Stimulated activated CD8-positive, alpha-beta memory T cell treated with anti-CD3 and anti-CD28 coated beads, Interleukin-15, amount 100 ng/mL, for 24 hours (primary cell): ENCODE measurements around the gene KLHDC9.
A peak's percentile ranks its signal among the peaks of the same experiment; 100 is the strongest.
"Not testable (repeated sequence)": the region's sequence is repeated elsewhere in the genome, so short reads cannot be mapped to it uniquely, and the experiment has no call there.

Experiments
- DNase-seq: peaks from one replicate; pipeline ENCODE4 v3.0.0-alpha.2; 2020; ENCODE audit warnings: low read depth

KLHDC9 gene

DNA sequence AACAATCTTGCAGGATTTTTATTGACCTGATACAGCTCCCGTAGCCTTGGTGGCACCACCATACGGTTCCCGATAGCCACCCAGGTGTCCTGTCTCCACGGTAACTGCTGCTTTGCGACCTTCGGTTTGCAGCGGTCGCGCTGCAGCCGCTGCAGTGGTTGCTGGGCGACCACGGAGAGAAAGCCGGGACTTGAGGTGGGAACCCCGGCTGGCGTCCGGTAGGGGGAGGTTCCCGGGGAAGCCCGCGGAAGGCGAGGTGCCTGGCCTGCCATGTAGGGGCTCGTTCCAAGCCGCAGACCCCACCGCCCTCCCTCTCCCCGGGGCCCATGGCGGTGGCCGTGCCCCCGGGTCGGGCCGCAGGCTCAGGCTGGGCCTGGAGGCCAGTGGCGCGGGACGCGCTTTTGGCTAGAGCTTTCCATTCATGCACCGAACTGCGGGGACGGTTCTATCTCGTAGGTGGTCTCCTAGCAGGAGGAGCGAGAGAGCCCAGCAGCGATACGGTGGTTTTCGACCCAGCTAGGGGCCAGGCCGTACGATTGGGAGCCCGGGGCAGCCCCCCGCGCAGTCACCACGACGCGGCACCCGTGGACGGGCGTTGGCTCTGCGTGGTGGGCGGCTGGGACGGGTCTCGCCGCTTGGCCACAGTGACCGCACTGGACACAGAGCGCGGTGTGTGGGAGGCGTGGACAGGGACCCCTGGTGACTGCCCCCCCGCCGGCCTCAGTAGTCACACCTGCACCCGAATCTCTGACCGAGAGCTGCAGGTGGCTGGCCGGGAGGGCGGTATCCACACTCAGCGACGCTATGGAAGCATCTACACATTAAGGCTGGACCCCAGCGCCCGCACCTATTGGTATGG is at the start of gene KLHDC9:
Gene KLHDC9 (plus strand): TSS at position 152 of the 859 bp plus-strand sequence. CDS start 175 bp downstream, at position 327.
- DNase-seq, result no peak

GRCh38 chr1:161048949-161049722 is 49.0 kb upstream of the KLHDC9 start:
- no peak for DNase-seq

DNA sequence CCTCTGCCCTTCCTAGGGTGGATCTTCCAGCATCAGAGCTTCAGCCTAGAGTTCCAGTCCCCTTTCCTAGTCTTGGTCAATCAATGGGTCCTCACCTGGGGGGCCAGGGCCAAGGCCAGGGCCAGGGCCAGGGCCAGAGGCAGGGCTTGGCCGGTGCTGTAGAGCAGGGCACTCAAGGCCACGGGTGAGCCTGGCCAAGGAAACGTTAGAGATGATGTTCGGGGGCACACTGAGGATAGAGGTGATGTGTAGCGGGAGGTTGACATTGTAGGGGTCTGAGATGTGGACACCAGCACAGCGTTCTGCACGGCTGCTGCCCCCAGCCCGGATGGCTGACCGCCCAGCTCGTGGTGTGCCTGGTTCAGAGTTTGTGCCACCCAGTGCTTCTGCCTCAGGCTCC is 46.9 kb upstream of the KLHDC9 start:
- no peak for DNase-seq

GRCh38 chr1:161052899-161053298 is 45.3 kb upstream of the KLHDC9 start:
- DNase-seq, result no peak

DNA sequence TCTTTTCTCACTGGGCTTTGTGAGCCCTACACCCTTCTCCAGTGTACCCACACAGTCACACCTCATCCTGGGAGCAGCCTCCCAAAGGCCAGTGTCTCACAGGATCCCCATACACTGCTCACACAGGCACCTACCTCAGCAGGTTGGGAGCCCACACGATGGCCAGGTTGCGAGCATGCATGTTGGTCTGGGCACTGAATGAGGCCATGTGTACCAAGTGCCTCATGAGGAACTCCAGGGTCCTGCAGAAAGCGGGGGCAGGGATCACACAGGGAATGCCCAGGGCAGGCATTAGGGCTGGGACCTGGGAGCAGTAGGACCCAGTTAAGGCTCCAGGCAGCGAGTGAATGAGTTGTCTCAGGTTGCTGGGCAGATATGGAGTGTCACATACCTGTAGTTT is 43.9 kb upstream of the KLHDC9 start:
- DNase-seq, result no peak

DNA sequence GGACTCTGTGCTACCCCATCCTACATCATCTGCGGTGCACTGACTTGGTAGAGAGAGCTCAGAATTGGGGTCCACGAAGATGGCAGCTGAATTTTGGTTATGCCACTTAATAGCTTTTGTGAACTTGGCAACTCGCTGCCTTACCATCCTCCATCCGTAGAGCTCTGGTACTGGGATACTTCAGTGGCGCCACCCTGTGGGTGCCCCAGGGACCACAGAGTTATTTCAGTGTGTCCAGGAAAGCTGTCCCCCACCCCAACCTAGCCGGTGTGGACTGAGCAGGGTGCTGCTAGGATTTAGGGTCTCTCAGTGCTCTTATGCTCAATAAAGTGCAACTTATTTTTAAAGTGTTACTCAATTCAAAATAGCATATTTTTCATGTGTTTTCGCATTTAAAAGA is 43.4 kb upstream of the KLHDC9 start:
- no peak for DNase-seq

DNA sequence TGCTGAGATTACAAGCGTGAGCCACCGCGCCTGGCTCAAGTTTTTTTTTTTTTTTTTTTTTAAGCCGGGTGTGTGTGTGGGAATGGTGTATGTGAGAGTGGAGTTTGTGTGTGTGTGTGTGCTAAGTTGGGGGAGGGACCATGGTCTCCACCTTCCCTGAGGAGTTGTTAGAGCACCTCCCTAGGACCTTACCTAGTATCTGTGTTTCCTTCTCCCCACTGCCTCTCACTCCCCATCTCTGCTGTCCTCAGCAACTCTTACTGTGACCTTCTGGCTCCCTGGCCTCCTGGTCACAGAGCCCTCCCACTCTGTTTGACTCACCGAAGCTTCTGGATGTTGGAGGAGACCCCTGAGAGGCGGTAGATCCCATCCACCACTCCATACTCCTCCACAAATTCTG is 38.9 kb upstream of the KLHDC9 start:
- no peak for DNase-seq

DNA sequence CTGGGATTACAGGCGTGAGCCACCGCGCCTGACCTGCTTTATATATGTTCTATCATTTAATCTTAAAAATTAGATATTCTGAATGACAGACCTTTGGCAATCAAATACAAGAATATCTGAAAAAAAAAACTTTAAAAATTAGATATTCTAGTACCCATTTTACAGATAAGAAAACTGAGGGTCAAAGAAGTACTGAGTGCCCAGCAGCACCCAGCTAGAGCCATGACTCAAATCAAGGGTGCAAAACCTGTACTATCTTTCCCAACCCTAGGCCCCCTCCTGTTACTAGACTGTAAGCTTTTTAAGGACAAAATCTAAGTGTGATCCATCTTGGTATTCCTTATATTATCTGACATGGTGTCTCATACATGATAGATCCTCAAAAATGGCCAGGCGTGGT is 36.7 kb upstream of the KLHDC9 start:
- no peak for DNase-seq

DNA sequence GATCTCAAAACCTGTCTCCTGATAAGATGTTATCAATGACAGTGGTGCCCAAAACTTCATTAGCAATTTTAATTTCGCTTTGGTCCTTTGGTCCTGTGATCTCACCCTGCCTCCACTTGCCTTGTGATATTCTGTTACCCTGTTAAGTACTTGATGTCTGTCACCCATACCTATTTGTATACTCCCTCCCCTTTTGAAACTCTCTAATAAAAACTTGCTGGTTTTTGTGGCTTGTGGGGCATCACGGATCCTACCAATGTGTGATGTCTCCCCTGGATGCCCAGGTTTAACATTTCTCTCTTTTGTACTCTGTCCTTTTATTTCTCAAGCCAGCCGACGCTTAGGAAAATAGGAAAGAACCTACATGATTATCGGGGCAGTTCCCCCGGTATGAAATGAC is 34.2 kb upstream of the KLHDC9 start:
- not testable (repeated sequence) for DNase-seq

DNA sequence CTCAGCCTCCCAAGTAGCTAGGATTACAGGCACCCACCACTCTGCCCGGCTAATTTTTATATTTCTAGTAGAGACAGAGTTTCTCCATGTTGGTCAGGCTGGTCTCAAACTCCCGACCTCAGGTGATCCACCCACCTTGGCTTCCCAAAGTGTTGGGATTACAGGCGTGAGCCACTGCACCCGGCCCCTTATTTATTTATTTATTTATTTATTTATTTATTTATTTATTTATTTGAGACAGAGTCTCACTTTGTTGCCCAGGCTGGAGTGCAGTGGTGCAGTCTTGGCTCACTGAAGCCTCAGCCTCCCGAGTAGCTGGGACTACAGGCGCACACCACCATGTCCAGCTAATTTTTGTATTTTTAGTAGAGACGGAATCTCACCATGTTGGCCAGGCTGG is 32.5 kb upstream of the KLHDC9 start:
- DNase-seq, result not testable (repeated sequence)

DNA sequence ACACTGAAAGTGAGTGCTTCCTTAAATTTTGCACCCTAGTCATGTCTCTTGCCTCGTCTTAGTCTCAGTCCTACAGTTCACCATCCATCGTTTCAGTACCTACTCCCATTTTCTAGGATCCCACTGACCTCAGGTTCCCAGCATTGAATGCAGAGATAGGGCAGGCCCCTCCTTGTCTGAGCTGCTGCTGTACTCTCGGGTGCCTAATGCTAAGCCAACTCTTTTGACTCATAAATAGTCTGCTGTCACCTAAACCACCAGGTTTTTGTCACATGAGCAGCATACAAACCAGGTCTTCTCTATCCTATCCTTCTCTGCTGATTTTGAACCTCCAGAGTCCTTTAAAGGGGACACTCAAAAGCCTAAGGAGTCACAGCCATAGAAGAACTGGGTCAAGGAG is 31.5 kb upstream of the KLHDC9 start:
- DNase-seq, result no peak

GRCh38 chr1:161068306-161069234 is 29.6 kb upstream of the KLHDC9 start:
- DNase-seq, result peak; percentile 42

- no peak for DNase-seq
Measured at GRCh38 chr1:161069241-161069640, 28.9 kb upstream of the KLHDC9 start.

DNA sequence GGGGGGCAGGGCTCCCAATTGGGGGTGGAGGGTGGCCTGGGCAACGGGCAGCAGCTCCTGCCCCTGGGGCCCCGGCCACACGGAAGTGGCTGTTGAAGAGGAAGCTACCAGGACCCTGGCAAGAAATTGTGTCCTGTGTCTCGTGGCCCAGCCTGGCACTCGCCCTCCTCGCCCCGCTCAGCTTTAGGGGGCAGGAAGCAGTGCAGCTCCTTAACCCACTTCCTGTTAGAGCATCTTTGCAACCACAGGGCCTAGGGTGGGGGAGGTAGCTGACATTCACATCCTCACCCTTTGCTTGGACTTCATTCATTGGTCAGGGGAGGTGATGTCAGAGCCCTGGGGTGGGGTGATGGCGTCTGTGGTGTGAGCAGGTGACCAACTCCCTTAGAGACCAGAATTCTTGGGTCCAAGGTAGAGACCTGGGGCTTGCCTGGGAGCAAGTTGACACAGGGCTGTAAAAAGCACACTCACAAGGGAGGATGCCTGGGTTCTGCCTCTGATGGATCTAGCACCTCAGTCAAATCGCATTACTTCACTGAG is 28.4 kb upstream of the KLHDC9 start, which contains the start of gene ARHGAP30:
Gene ARHGAP30 (minus strand): TSS at position 161 of the 540 bp plus-strand sequence. CDS start 267 bp downstream, outside the sequence.
- DNase-seq, result peak; percentile 47

DNA sequence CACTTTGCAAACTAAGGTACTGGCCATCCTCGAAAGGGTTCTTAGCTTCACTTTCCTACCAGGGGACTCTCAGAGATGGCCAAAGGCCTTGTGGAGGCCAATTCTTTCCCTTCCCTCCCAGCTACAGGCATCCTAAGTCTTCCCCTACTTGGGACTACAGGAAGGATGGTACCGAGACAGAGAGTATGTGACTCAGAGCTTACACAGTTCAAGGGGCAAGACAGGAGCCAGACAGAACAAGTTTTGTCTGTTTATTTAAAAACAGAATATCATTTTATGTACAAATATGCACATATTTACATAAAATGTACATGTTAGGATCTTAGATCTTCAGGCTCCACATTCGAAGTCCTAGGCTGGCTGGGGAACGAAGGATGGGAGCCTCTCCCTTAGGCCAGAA is 27.4 kb upstream of the KLHDC9 start:
- DNase-seq, result no peak

DNA sequence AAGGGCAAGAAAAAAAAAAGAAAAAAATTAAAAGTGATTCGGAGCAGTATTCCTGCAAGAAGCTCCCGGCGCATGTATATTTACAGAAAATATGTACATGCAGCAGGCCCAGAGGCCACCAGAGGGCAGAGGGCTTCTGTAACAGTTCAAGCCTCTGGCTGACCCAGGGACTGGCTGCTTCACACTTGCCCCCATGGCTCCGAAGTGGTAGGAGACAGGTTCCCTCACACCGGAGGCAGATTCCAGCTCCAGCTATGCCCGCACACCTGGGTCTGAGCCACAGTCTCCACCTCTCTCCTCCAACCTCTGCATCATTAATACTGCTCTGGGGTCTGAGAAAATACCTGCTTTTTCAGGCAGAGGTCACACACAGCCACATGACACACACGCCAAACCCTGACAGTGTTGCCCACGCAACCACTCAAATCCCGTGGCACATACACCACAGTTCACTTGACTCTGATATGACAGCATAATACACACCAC is 26.2 kb upstream of the KLHDC9 start:
- DNase-seq, result no peak

DNA sequence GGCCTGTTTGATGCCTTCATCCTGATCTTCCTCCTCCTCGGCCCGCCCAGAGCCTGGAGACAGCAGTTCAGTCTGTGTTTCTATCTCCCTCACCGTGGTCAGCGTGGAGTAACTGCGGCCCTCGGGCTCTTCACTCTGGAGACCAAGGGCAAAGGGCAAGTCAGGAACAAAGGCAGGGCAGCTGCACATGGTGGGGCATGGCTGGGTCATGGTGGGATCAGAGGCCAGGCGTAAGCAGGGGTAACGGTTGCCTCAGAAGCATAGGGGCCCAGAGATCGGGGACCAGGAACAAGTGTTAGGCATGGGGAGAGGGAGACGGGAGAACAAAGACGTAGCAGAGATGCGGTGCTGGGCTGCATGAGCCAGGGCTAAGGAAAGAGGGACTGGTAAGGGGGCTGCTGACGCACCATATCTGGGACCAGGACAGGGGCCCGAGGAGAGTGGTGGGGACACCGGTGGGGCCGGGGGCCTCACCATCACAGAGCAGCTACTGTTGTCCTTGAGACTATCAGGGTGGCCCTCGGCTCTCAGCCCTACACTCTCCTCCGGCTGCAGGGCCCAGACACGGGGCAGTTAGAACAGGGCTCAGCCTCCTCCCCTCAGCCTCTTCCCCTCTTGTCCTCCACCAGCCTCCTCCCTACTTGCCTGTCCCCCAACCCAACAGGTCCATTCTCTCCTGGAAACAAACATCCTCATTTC is 25.3 kb upstream of the KLHDC9 start:
- DNase-seq, result no peak

- no peak for DNase-seq
Measured at GRCh38 chr1:161073474-161074121, 24.6 kb upstream of the KLHDC9 start.

DNA sequence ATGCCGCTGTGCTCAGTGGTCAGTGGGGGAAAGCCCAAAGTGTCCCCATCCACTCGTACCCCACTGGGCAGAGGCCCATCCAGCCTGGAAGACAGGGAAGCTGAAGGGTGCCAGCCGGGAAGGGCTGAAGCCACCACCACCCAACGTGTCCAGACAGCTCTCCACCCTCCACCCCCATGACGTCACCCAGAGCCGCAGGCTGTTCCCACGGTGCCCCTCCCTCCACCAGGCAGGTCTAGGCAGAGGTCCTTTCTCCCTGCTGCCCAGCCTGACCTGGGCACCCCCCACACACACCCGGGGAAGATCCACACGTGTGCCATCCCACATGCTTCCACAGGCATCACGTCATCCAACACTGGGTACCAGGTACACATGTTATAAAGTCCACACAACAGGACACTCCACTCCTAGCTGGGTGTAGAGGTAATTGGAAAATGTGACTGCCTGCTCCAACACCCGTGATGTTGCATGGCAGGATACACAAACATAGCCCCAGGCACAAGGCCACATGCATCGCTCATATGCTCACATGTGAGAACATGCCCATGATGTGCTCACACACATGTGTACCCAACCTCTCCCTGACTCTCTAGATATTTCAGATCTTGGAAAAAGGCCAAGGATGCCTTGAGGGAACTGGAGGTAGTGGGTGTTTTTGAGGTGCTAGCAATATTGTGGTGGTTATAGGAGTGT is 23.3 kb upstream of the KLHDC9 start:
- no peak for DNase-seq

- no peak for DNase-seq
Measured at GRCh38 chr1:161076410-161076809, 21.8 kb upstream of the KLHDC9 start.
